Measurements from ENCODE around the gene OR1L1.

OR1L1 gene

GRCh38 chr9:122656378-122656777, 5.1 kb upstream of the OR1L1 start:
- no CpG with 5 or more reads among the region's 1 CpG for WGBS (ENCODE audit: extremely low coverage, insufficient coverage, insufficient read length)
- Histone ChIP-seq H3K4me3 (ENCODE audit: low read depth, low read length) (no peak overlapping the region), H2BK12ac (ENCODE audit: low read length) (no peak overlapping the region), H4K8ac (ENCODE audit: low read depth, low read length) (no peak overlapping the region), H3K4ac (ENCODE audit: low read depth, low read length) (no peak overlapping the region), H3K36me3 (ENCODE audit: control insufficient read depth in 1 of 2, insufficient read depth in 2 of 2, low read length in 2 of 2) (no peaks in the 10 kb centered on the region), H2BK5ac (ENCODE audit: low read depth, low read length, poor library complexity) (no peak overlapping the region), H3K9me3 (ENCODE audit: insufficient read depth, low read depth, low read length) (peaks cover 2% of the 10 kb centered on the region), H2BK120ac (ENCODE audit: insufficient read depth, low read length, poor library complexity) (no peak overlapping the region), H3K14ac (ENCODE audit: low read length) (no peak overlapping the region), H3K4me2 (ENCODE audit: low read length) (no peak overlapping the region), H4K12ac (ENCODE audit: low read depth, low read length) (no peak overlapping the region), H3K9ac (ENCODE audit: low read length) (no peak overlapping the region), H3K4me1 (ENCODE audit: control insufficient read depth in 1 of 2, insufficient read depth in 2 of 2, low read length in 2 of 2) (no peaks in the 10 kb centered on the region), H3K23ac (ENCODE audit: low read length) (no peak overlapping the region), H3K79me1 (ENCODE audit: low read length) (no peaks in the 10 kb centered on the region), H3K27me3 (ENCODE audit: insufficient read depth, low read length) (no peaks in the 10 kb centered on the region), H3K79me2 (ENCODE audit: control insufficient read depth, insufficient read depth, low read length, poor library complexity) (no peaks in the 10 kb centered on the region), H3K18ac (ENCODE audit: low read length) (no peak overlapping the region), H2AK5ac (ENCODE audit: low read length) (no peak overlapping the region), H3K27ac (ENCODE audit: low read depth, low read length) (no peak overlapping the region), H4K91ac (ENCODE audit: low read depth, low read length) (no peak overlapping the region), H2AFZ (ENCODE audit: insufficient read depth, low read length, poor library complexity) (no peak overlapping the region)
- DNase-seq = no peak

GRCh38 chr9:122657527-122657926, 4.0 kb upstream of the OR1L1 start, which contains the start of gene OR1B1:
Gene OR1B1, minus strand, starts transcription at chr9:122657627.
- Histone ChIP-seq H2AK5ac (ENCODE audit: low read length) (no peak within 1 kb of the TSS), H3K9ac (ENCODE audit: low read length) (no peak within 1 kb of the TSS), H2BK12ac (ENCODE audit: low read length) (no peak within 1 kb of the TSS), H3K79me1 (ENCODE audit: low read length) (no peaks in the 10 kb centered on the region), H3K27me3 (ENCODE audit: insufficient read depth, low read length) (no peaks in the 10 kb centered on the region), H2BK120ac (ENCODE audit: insufficient read depth, low read length, poor library complexity) (no peak within 1 kb of the TSS), H3K9me3 (ENCODE audit: insufficient read depth, low read depth, low read length) (peaks cover 6% of the 10 kb centered on the region), H3K27ac (ENCODE audit: low read depth, low read length) (no peak within 1 kb of the TSS), H2BK5ac (ENCODE audit: low read depth, low read length, poor library complexity) (no peak within 1 kb of the TSS), H3K4ac (ENCODE audit: low read depth, low read length) (no peak within 1 kb of the TSS), H3K79me2 (ENCODE audit: control insufficient read depth, insufficient read depth, low read length, poor library complexity) (no peaks in the 10 kb centered on the region), H3K4me2 (ENCODE audit: low read length) (no peak within 1 kb of the TSS), H3K4me3 (ENCODE audit: low read depth, low read length) (no peak within 1 kb of the TSS), H4K8ac (ENCODE audit: low read depth, low read length) (no peak within 1 kb of the TSS), H4K12ac (ENCODE audit: low read depth, low read length) (no peak within 1 kb of the TSS), H2AFZ (ENCODE audit: insufficient read depth, low read length, poor library complexity) (no peak within 1 kb of the TSS), H3K14ac (ENCODE audit: low read length) (no peak within 1 kb of the TSS), H4K91ac (ENCODE audit: low read depth, low read length) (no peak within 1 kb of the TSS), H3K18ac (ENCODE audit: low read length) (no peak within 1 kb of the TSS), H3K23ac (ENCODE audit: low read length) (no peak within 1 kb of the TSS), H3K4me1 (ENCODE audit: control insufficient read depth in 1 of 2, insufficient read depth in 2 of 2, low read length in 2 of 2) (no peaks in the 10 kb centered on the region), H3K36me3 (ENCODE audit: control insufficient read depth in 1 of 2, insufficient read depth in 2 of 2, low read length in 2 of 2) (no peaks in the 10 kb centered on the region)
- no peak for DNase-seq
- WGBS (ENCODE audit: extremely low coverage, insufficient coverage, insufficient read length) = no CpG with 5 or more reads among the region's 3 CpGs

- H2BK120ac ChIP-seq (ENCODE audit: insufficient read depth, low read length, poor library complexity) = no peak overlapping the region
- H2BK5ac ChIP-seq (ENCODE audit: low read depth, low read length, poor library complexity) = no peak overlapping the region
- no peak overlapping the region for H4K91ac ChIP-seq (ENCODE audit: low read depth, low read length)
- no peak overlapping the region for H4K8ac ChIP-seq (ENCODE audit: low read depth, low read length)
- H3K36me3 ChIP-seq (ENCODE audit: control insufficient read depth in 1 of 2, insufficient read depth in 2 of 2, low read length in 2 of 2) = no peaks in the 10 kb centered on the region
- H3K79me2 ChIP-seq (ENCODE audit: control insufficient read depth, insufficient read depth, low read length, poor library complexity) = no peaks in the 10 kb centered on the region
- no peaks in the 10 kb centered on the region for H3K4me1 ChIP-seq (ENCODE audit: control insufficient read depth in 1 of 2, insufficient read depth in 2 of 2, low read length in 2 of 2)
- no peak overlapping the region for H3K4me3 ChIP-seq (ENCODE audit: low read depth, low read length)
- no peak overlapping the region for H3K23ac ChIP-seq (ENCODE audit: low read length)
- H3K18ac ChIP-seq (ENCODE audit: low read length) = no peak overlapping the region
- no peak overlapping the region for H2AFZ ChIP-seq (ENCODE audit: insufficient read depth, low read length, poor library complexity)
- no peaks in the 10 kb centered on the region for H3K27me3 ChIP-seq (ENCODE audit: insufficient read depth, low read length)
- H3K9me3 ChIP-seq (ENCODE audit: insufficient read depth, low read depth, low read length) = peaks cover 6% of the 10 kb centered on the region
- WGBS (ENCODE audit: extremely low coverage, insufficient coverage, insufficient read length) = no CpG with 5 or more reads among the region's 2 CpGs
- H2AK5ac ChIP-seq (ENCODE audit: low read length) = no peak overlapping the region
- H3K4me2 ChIP-seq (ENCODE audit: low read length) = no peak overlapping the region
- H3K9ac ChIP-seq (ENCODE audit: low read length) = no peak overlapping the region
- no peak overlapping the region for H3K27ac ChIP-seq (ENCODE audit: low read depth, low read length)
- no peaks in the 10 kb centered on the region for H3K79me1 ChIP-seq (ENCODE audit: low read length)
- no peak overlapping the region for H4K12ac ChIP-seq (ENCODE audit: low read depth, low read length)
- no peak for DNase-seq
- H3K4ac ChIP-seq (ENCODE audit: low read depth, low read length) = no peak overlapping the region
- no peak overlapping the region for H3K14ac ChIP-seq (ENCODE audit: low read length)
- no peak overlapping the region for H2BK12ac ChIP-seq (ENCODE audit: low read length)
Observed at GRCh38 chr9:122672481-122672880, 11.0 kb downstream of the OR1L1 start.

- Histone ChIP-seq H2AFZ (ENCODE audit: insufficient read depth, low read length, poor library complexity) (no peak overlapping the region), H4K8ac (ENCODE audit: low read depth, low read length) (no peak overlapping the region), H3K23ac (ENCODE audit: low read length) (no peak overlapping the region), H2AK5ac (ENCODE audit: low read length) (no peak overlapping the region), H2BK12ac (ENCODE audit: low read length) (no peak overlapping the region), H3K4me2 (ENCODE audit: low read length) (no peak overlapping the region), H3K27me3 (ENCODE audit: insufficient read depth, low read length) (no peaks in the 10 kb centered on the region), H3K27ac (ENCODE audit: low read depth, low read length) (no peak overlapping the region), H3K4ac (ENCODE audit: low read depth, low read length) (no peak overlapping the region), H3K79me1 (ENCODE audit: low read length) (no peaks in the 10 kb centered on the region), H3K9me3 (ENCODE audit: insufficient read depth, low read depth, low read length) (peaks cover 17% of the 10 kb centered on the region), H3K79me2 (ENCODE audit: control insufficient read depth, insufficient read depth, low read length, poor library complexity) (no peaks in the 10 kb centered on the region), H3K4me1 (ENCODE audit: control insufficient read depth in 1 of 2, insufficient read depth in 2 of 2, low read length in 2 of 2) (no peaks in the 10 kb centered on the region), H2BK120ac (ENCODE audit: insufficient read depth, low read length, poor library complexity) (no peak overlapping the region), H3K18ac (ENCODE audit: low read length) (no peak overlapping the region), H3K9ac (ENCODE audit: low read length) (no peak overlapping the region), H3K4me3 (ENCODE audit: low read depth, low read length) (no peak overlapping the region), H3K14ac (ENCODE audit: low read length) (no peak overlapping the region), H3K36me3 (ENCODE audit: control insufficient read depth in 1 of 2, insufficient read depth in 2 of 2, low read length in 2 of 2) (no peaks in the 10 kb centered on the region), H4K91ac (ENCODE audit: low read depth, low read length) (no peak overlapping the region), H4K12ac (ENCODE audit: low read depth, low read length) (no peak overlapping the region), H2BK5ac (ENCODE audit: low read depth, low read length, poor library complexity) (no peak overlapping the region)
- no peak for DNase-seq
Observed at GRCh38 chr9:122684851-122685250, 23.3 kb downstream of the OR1L1 start.
